ENCODE data around the gene JAKMIP2. TPM values are rescaled to one million over a fixed set of nuclear protein-coding genes. Genes with fewer than 3 reads are reported as not detected.

The JAKMIP2 gene
- total RNA-seq, 1 experiment from 2014 or later, result 10.9 TPM

DNA sequence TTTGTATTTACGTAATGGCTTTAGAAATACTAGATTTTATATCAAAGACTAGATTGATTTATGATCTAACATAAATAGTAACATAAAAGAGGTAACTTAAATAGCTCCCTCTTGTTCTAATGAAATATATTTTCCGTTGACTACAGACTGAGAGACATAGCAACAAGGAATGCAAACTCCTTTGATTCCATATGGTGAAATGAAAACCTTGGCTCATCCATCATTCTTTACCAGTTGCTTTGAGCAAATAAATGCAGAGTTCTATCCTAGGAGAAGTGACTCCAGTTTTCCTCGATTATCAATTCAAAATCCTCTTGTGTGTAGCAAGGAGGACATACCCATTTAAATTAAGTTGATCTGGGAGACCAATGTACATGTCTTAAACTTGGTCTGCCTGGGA is 18.0 kb upstream of the JAKMIP2 start (continued):
- TF ChIP-seq, protein P1, sequence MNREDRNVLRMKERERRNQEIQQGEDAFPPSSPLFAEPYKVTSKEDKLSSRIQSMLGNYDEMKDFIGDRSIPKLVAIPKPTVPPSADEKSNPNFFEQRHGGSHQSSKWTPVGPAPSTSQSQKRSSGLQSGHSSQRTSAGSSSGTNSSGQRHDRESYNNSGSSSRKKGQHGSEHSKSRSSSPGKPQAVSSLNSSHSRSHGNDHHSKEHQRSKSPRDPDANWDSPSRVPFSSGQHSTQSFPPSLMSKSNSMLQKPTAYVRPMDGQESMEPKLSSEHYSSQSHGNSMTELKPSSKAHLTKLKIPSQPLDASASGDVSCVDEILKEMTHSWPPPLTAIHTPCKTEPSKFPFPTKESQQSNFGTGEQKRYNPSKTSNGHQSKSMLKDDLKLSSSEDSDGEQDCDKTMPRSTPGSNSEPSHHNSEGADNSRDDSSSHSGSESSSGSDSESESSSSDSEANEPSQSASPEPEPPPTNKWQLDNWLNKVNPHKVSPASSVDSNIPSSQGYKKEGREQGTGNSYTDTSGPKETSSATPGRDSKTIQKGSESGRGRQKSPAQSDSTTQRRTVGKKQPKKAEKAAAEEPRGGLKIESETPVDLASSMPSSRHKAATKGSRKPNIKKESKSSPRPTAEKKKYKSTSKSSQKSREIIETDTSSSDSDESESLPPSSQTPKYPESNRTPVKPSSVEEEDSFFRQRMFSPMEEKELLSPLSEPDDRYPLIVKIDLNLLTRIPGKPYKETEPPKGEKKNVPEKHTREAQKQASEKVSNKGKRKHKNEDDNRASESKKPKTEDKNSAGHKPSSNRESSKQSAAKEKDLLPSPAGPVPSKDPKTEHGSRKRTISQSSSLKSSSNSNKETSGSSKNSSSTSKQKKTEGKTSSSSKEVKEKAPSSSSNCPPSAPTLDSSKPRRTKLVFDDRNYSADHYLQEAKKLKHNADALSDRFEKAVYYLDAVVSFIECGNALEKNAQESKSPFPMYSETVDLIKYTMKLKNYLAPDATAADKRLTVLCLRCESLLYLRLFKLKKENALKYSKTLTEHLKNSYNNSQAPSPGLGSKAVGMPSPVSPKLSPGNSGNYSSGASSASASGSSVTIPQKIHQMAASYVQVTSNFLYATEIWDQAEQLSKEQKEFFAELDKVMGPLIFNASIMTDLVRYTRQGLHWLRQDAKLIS (CRISPR knock-in tag; IDR thresholded peaks at IDR 0.05; ENCODE audit: borderline replicate concordance), result no peak
- TF ChIP-seq OVOL2 (CRISPR knock-in tag; IDR thresholded peaks at IDR 0.05; ENCODE audit: borderline replicate concordance) (no peak), ZNF232 (CRISPR knock-in tag; IDR thresholded peaks at IDR 0.05) (no peak)

DNA sequence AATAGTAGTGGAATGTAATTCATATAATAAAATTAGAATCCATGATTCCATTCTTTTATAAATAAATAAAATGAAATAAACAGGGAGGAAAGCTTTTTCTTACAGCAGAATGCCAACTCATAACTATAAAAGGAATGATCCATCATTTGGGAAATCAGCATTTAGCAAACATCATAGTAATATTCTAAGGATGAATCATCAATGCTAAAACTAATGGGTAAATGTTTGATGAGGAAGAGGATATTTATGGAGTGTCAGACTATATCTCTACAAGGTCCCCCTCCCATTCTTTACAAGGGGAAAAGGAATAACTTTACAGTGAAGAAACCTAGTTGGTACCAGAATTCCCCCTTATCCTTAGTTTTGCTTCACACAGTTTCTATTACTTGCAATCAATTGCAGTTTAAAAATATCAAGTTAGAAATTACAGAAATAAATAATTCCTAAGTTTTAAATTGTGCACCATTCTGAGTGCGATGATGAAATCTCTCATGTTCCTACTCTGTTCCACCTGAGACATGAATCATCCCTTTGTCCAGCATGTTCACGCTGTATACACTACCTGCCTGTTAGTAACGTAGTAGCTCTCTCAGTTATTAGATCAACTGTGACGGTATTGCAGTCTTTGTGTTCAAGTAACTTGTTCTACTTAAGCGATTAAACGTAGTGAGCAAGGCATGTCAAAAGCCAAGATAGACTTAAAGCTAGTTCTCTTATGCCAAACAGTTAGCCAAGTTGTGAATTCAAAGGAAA is 14.2 kb upstream of the JAKMIP2 start:
- H3K27me3 Mint-ChIP-seq (ENCODE audit: low read depth), result no peaks in the 10 kb centered on the region; the same call in 1 of the 2 replicates
- no peaks in the 10 kb centered on the region for H3K9me3 Mint-ChIP-seq
- CTCF ChIA-PET, result interaction anchor here (1.4 kb wide), 1 partner anchor 14 kb away, joined by 4 read pairs; the partner anchor contains the start of gene JAKMIP2
- H3K4me3 Mint-ChIP-seq, result no peak overlapping the region
- DNase-seq (ENCODE audit: low spot score) (no peak), ATAC-seq (no peak)
- H3K4me1 Mint-ChIP-seq, result no peaks in the 10 kb centered on the region; the same call in 1 of the 2 replicates
- TF ChIP-seq, protein P2, sequence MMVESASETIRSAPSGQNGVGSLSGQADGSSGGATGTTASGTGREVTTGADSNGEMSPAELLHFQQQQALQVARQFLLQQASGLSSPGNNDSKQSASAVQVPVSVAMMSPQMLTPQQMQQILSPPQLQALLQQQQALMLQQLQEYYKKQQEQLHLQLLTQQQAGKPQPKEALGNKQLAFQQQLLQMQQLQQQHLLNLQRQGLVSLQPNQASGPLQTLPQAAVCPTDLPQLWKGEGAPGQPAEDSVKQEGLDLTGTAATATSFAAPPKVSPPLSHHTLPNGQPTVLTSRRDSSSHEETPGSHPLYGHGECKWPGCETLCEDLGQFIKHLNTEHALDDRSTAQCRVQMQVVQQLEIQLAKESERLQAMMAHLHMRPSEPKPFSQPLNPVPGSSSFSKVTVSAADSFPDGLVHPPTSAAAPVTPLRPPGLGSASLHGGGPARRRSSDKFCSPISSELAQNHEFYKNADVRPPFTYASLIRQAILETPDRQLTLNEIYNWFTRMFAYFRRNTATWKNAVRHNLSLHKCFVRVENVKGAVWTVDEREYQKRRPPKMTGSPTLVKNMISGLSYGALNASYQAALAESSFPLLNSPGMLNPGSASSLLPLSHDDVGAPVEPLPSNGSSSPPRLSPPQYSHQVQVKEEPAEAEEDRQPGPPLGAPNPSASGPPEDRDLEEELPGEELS (CRISPR knock-in tag; IDR thresholded peaks at IDR 0.05), result no peak
- TF ChIP-seq, protein P3, sequence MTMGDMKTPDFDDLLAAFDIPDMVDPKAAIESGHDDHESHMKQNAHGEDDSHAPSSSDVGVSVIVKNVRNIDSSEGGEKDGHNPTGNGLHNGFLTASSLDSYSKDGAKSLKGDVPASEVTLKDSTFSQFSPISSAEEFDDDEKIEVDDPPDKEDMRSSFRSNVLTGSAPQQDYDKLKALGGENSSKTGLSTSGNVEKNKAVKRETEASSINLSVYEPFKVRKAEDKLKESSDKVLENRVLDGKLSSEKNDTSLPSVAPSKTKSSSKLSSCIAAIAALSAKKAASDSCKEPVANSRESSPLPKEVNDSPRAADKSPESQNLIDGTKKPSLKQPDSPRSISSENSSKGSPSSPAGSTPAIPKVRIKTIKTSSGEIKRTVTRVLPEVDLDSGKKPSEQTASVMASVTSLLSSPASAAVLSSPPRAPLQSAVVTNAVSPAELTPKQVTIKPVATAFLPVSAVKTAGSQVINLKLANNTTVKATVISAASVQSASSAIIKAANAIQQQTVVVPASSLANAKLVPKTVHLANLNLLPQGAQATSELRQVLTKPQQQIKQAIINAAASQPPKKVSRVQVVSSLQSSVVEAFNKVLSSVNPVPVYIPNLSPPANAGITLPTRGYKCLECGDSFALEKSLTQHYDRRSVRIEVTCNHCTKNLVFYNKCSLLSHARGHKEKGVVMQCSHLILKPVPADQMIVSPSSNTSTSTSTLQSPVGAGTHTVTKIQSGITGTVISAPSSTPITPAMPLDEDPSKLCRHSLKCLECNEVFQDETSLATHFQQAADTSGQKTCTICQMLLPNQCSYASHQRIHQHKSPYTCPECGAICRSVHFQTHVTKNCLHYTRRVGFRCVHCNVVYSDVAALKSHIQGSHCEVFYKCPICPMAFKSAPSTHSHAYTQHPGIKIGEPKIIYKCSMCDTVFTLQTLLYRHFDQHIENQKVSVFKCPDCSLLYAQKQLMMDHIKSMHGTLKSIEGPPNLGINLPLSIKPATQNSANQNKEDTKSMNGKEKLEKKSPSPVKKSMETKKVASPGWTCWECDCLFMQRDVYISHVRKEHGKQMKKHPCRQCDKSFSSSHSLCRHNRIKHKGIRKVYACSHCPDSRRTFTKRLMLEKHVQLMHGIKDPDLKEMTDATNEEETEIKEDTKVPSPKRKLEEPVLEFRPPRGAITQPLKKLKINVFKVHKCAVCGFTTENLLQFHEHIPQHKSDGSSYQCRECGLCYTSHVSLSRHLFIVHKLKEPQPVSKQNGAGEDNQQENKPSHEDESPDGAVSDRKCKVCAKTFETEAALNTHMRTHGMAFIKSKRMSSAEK (CRISPR knock-in tag; IDR thresholded peaks at IDR 0.05; ENCODE audit: borderline replicate concordance), result no peak
- TF ChIP-seq TEAD1 (CRISPR knock-in tag; IDR thresholded peaks at IDR 0.05) (no peak), ZNF396 (CRISPR knock-in tag; IDR thresholded peaks at IDR 0.05; ENCODE audit: borderline replicate concordance) (no peak), KAT7 (CRISPR knock-in tag; IDR thresholded peaks at IDR 0.05; ENCODE audit: borderline replicate concordance) (no peak), CREB1 (CRISPR knock-in tag; IDR thresholded peaks at IDR 0.05) (no peak), RORB (CRISPR knock-in tag; IDR thresholded peaks at IDR 0.05) (no peak), TP53 (CRISPR knock-in tag; IDR thresholded peaks at IDR 0.05) (no peak), FOXK1 (CRISPR knock-in tag; IDR thresholded peaks at IDR 0.05) (no peak), ETV6 (CRISPR knock-in tag; IDR thresholded peaks at IDR 0.05) (no peak)
- TF ChIP-seq, protein P4, sequence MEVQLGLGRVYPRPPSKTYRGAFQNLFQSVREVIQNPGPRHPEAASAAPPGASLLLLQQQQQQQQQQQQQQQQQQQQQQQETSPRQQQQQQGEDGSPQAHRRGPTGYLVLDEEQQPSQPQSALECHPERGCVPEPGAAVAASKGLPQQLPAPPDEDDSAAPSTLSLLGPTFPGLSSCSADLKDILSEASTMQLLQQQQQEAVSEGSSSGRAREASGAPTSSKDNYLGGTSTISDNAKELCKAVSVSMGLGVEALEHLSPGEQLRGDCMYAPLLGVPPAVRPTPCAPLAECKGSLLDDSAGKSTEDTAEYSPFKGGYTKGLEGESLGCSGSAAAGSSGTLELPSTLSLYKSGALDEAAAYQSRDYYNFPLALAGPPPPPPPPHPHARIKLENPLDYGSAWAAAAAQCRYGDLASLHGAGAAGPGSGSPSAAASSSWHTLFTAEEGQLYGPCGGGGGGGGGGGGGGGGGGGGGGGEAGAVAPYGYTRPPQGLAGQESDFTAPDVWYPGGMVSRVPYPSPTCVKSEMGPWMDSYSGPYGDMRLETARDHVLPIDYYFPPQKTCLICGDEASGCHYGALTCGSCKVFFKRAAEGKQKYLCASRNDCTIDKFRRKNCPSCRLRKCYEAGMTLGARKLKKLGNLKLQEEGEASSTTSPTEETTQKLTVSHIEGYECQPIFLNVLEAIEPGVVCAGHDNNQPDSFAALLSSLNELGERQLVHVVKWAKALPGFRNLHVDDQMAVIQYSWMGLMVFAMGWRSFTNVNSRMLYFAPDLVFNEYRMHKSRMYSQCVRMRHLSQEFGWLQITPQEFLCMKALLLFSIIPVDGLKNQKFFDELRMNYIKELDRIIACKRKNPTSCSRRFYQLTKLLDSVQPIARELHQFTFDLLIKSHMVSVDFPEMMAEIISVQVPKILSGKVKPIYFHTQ (CRISPR knock-in tag; IDR thresholded peaks at IDR 0.05), result no peak
- TF ChIP-seq, protein P5, sequence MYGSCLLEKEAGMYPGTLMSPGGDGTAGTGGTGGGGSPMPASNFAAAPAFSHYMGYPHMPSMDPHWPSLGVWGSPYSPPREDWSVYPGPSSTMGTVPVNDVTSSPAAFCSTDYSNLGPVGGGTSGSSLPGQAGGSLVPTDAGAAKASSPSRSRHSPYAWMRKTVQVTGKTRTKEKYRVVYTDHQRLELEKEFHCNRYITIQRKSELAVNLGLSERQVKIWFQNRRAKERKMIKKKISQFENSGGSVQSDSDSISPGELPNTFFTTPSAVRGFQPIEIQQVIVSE (CRISPR knock-in tag; IDR thresholded peaks at IDR 0.05; ENCODE audit: borderline replicate concordance), result no peak
- H3K27ac Mint-ChIP-seq, result no peak overlapping the region
- POLR2A ChIA-PET, result interaction anchor here (0.5 kb wide), 1 partner anchor 26 kb away, joined by 5 read pairs; no protein-coding TSS in a partner anchor
- H3K36me3 Mint-ChIP-seq, result no peaks in the 10 kb centered on the region
